ENCODE data around the gene IRF2BP2.
A peak's percentile ranks its signal among the peaks of the same experiment; 100 is the strongest.

Gene IRF2BP2

GRCh38 chr1:234608025-234608910, 1.7 kb downstream of the IRF2BP2 start:
- H3K27ac ChIP-seq = peak overlapping the region; percentile 98
- TF ChIP-seq, protein P1, sequence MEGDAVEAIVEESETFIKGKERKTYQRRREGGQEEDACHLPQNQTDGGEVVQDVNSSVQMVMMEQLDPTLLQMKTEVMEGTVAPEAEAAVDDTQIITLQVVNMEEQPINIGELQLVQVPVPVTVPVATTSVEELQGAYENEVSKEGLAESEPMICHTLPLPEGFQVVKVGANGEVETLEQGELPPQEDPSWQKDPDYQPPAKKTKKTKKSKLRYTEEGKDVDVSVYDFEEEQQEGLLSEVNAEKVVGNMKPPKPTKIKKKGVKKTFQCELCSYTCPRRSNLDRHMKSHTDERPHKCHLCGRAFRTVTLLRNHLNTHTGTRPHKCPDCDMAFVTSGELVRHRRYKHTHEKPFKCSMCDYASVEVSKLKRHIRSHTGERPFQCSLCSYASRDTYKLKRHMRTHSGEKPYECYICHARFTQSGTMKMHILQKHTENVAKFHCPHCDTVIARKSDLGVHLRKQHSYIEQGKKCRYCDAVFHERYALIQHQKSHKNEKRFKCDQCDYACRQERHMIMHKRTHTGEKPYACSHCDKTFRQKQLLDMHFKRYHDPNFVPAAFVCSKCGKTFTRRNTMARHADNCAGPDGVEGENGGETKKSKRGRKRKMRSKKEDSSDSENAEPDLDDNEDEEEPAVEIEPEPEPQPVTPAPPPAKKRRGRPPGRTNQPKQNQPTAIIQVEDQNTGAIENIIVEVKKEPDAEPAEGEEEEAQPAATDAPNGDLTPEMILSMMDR (conservative IDR thresholded peaks at IDR 0.05; ENCODE audit: low read depth) = no peak
- CTCF ChIA-PET = interaction anchor here (0.8 to 1.0 kb wide), 2 partner anchors 116 to 122 kb away, joined by 5 to 6 read pairs; no protein-coding TSS in a partner anchor
- POLR2A ChIA-PET (ENCODE audit: low non-redundant PET) = interaction anchor here (1.0 kb wide), 1 partner anchor 109 kb away, joined by 3 read pairs; no protein-coding TSS in a partner anchor
- peak; percentile 86 for DNase-seq (ENCODE audit: low spot score)

GRCh38 chr1:234607109-234608024, 2.6 kb downstream of the IRF2BP2 start:
- ChIA-PET CTCF (interaction anchor here (0.6 kb wide), 1 partner anchor 492 kb away, joined by 3 read pairs; no protein-coding TSS in a partner anchor), POLR2A (ENCODE audit: low non-redundant PET) (interaction anchor here (0.7 kb wide), 1 partner anchor 102 kb away, joined by 5 read pairs; no protein-coding TSS in a partner anchor)
- TF ChIP-seq, protein P1 (conservative IDR thresholded peaks at IDR 0.05; ENCODE audit: low read depth) = peak; percentile 17; the same call in 1 of the 2 replicates
- peak overlapping the region; percentile 98 for H3K27ac ChIP-seq
- no peak for DNase-seq (ENCODE audit: low spot score)

GRCh38 chr1:234606784-234607108, 3.2 kb downstream of the IRF2BP2 start:
- no peak for DNase-seq (ENCODE audit: low spot score)
- H3K27ac ChIP-seq = peak overlapping the region; percentile 98
- ChIA-PET POLR2A (ENCODE audit: low non-redundant PET) (interaction anchor here (0.7 kb wide), 1 partner anchor 101 kb away, joined by 5 read pairs; no protein-coding TSS in a partner anchor), CTCF (interaction anchor here (0.6 kb wide), 1 partner anchor 492 kb away, joined by 3 read pairs; no protein-coding TSS in a partner anchor)
- TF ChIP-seq, protein P1 (conservative IDR thresholded peaks at IDR 0.05; ENCODE audit: low read depth) = no peak

DNA sequence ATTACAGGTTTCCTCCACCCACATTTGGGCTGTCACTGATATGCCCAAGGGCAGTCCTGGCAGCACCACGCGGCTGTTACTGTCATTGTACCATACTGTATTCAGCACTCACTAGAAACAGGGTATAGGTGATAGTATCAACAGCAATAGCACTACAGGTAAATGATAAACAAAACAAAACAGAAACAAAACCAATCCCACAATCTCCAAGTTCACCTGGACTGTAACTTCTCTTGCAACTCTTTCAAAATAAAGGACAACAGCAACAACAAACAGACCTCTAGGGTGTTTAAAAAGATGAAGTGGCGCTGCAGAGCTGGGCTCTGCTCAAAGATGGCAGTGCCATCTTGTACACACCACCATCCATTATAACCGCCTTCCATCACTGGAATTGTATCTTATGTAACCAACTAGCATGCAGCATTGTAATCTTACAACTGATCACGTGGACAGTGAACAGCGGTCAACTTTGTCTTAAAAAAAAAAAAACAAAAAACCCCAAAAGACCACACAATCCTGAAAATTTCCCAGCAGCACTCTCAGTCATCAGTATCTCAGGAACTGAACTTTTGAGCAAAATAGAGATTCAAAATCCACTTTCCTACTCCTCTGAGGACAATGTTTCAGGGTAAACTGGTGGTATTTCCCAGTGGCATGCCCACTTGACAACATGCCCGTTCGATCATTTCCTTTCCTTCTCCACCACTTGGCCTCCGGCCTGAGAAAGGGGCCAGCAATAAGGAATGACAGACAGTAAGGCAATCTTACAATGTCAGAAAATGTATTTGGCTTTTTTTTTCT, 3.8 kb downstream of the IRF2BP2 start:
- ChIA-PET CTCF (interaction anchor here (0.6 kb wide), 1 partner anchor 491 kb away, joined by 3 read pairs; no protein-coding TSS in a partner anchor), POLR2A (ENCODE audit: low non-redundant PET) (no interaction called here)

GRCh38 chr1:234605399-234605982, 4.5 kb downstream of the IRF2BP2 start:
- H3K27ac ChIP-seq = no peak overlapping the region
- ChIA-PET POLR2A (ENCODE audit: low non-redundant PET) (no interaction called here), CTCF (interaction anchor here (0.7 to 2.3 kb wide), 3 partner anchors 106 to 119 kb away, joined by 3 to 17 read pairs (median 4); no protein-coding TSS in a partner anchor)
- DNase-seq (ENCODE audit: low spot score) = no peak
- TF ChIP-seq, protein P1 (conservative IDR thresholded peaks at IDR 0.05; ENCODE audit: low read depth) = no peak

More for the DNA sequence above, 3.8 kb downstream of the IRF2BP2 start:
- no peak for DNase-seq (ENCODE audit: low spot score)
- no peak overlapping the region for H3K27ac ChIP-seq
- TF ChIP-seq, protein P1 (conservative IDR thresholded peaks at IDR 0.05; ENCODE audit: low read depth) = 0 out of 2 replicates have a peak, but pooled peaks have one; percentile 13

Measured in RWPE1 (cell line).